Measurements from ENCODE around the gene PRR14L. TPM values are rescaled to one million over a fixed set of nuclear protein-coding genes. Genes with fewer than 3 reads are reported as not detected.
"Not testable (repeated sequence)": the region's sequence is repeated elsewhere in the genome, so short reads cannot be mapped to it uniquely, and the experiment has no call there.

The PRR14L gene
- total RNA-seq, 1 donor from 2014 or later = 15.3 TPM

DNA sequence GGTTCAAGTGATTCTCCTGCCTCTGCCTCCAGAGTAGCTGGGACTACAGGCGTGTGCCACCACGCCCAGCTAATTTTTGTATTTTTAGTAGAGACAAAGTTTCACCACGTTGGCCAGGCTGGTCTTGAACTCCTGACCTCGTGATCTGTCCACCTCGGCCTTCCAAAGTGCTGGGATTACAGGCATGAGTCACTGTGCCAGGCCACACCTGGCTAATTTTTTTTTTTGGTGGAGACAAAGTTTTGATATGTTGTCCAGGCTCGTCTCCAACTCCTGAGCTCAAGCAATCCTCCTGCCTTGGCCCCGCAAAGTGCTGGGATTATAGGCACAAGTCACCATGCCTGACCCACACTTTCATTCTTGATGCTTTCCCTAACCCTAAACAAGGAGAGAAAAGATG is 9.6 kb downstream of the PRR14L start:
- not testable (repeated sequence) for DNase-seq (ENCODE audit: low read depth in 2 of 2)

DNA sequence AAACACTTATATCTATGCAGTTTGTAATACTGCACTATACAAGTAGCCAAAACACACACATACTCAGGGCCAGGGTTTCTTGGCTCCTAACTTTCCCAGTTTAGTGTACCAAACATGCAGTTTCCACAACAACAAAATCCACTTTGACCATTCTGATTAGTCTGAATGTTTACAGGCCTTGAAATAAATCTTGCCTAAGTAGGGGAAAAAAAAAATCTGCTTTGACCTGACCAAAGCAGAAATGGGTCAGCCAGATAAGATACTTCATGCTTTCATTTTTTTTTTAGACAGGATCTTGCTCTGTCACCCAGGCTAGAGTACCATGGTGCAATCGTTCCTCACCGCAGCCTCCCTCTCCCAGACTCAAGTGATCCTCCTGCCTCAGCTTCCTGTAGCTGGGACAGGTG is 10.1 kb downstream of the PRR14L start:
- DNase-seq (ENCODE audit: low read depth in 2 of 2) = no peak

DNA sequence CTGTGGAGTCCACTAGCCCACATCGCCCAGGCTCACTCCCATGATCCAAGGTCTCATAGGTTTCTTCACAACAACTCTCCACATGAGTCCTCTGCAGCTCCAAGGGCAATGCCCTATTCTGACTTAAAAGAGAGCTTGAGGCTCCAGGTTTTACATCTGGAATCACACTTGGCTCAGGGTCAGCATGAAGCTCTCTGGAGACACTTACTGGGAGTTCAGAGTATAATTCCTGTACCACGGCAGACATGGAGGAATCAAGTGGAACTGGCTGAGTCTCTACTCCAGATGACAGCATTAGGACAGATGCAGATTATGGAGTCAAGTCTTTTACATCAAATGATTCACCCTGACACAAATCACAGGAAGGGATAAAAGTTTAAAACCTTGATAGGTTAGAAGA is 11.4 kb downstream of the PRR14L start:
- DNase-seq (ENCODE audit: low read depth in 2 of 2) = no peak

DNA sequence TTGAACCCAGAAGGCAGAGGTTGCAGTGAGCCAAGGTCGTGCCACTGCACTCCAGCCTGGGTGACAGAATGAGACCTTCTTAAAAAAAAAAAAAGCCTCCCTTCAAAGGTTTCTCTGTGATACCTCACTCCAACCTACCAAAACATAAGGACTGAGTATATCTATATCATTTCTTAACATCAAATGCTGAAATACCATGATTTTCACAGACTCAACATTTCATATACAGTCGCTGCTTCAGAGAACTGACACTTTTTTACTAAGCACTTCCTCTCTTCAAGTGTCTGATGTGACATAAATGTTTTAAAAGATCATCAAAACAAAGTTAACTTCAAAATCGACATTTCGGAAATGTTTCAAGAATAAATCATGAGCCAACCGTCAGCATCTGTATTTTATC is 12.0 kb downstream of the PRR14L start:
- no peak for DNase-seq (ENCODE audit: low read depth in 2 of 2)

DNA sequence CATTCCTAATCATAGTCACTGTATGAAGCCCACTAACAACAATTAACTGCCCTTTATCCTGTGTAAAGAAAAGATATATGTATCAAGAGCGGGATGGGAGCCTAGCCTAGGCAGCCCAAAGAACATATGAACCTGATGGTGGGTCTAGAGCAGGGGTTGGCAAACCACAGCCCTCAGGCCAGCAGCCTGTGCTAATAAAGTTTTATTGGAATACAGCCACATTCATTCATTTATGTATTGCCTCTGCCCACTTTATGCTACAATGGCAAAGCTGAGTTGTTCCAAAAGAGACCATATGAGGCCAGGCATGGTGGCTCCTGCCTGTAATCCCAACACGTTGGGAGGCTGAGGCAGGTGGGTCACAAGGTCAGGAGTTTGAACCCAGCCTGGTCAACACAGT is 13.5 kb downstream of the PRR14L start:
- no peak for DNase-seq (ENCODE audit: low read depth in 2 of 2)

DNA sequence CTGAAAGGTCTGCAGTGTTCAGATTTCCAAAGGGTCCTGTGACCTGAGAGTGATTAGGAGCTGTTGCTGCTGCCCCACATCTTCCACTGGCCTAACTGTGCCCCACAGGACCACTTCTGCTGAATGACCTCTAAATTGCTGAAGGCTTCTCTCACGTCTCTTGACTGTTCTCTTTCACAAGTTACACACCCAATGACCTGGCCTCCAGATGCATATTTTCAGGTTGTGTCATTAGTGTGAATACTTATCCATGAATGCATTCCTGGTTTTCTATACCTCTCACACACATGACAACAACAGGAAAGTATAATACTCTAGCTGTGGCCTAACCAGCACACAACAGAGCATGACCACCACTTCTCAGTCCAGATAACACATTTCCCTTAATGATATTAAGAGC is 15.4 kb downstream of the PRR14L start:
- DNase-seq (ENCODE audit: low read depth in 2 of 2) = no peak

DNA sequence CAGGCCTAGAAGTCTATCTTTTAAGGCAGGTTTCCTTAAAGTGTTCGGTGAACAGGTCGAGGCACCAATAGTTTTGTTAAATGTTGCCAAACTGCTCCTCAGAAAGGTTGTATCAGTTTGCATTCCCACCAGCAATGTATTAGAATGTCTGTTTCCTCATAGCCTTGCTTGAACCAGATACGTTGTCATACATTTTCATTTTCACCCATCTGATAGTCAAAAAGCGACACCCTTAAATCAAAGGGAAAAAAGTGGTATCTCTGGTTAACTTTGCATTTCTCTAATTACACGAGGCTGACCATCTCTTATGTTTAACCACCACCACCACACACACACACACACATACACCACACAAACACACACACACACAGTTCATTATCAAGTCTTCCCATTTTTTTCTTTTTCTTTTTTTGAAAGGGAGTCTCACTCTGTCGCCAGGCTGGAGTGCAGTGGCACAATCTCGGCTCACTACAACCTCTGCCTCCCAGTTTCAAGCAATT is 16.3 kb downstream of the PRR14L start:
- no peak for DNase-seq (ENCODE audit: low read depth in 2 of 2)

DNA sequence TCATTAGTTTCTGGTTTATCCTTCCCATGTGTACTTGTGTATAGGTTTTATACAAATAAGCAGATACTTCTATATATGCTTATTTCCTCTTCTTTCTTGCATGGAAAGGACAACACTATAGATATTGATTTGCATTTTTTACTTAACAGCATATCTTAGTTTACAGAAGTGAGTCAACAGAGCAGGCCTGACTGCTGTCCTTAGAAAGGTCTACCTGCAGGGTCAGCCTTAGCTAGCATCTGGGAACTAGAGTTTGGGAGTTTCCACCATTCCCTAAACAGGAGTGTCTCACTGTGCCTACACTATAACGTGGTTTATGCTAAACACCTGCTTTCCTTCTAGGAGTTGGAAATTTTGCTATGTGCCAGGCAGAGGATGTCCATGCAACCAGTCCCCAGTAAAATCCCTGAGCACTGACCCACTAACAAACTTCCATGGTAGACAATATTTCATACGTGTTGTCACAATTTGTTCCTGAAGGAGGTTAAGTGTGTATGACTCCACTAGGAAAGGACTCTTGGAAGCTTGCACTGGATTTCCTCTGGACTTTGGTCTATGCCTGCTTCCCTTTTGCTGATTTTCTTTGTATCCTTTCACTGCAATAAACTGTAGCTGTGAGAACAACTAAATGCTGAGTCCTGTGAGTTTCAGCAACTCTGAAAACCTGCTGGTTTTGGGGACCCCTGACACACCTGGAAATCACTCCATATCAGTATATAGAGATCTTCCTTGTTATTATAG is 17.7 kb downstream of the PRR14L start:
- no peak for DNase-seq (ENCODE audit: low read depth in 2 of 2)

DNA sequence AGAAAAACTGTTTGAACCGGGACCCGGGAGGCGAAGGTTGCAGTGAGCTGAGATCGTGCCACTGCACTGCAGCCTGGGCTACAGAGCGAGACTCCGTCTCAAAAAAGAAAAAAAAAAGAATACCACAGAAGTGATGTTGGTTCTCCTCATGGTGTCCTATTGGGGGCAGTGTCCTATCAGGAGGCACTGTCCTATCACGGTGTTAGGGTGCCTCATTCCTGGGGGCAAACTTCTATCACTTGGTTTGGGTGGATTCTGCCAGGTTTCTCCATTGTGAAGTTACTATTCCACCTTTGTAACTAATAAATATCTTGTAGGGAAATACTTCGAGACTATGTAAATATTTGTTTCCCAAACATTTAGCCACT is 19.6 kb downstream of the PRR14L start:
- DNase-seq (ENCODE audit: low read depth in 2 of 2) = no peak

DNA sequence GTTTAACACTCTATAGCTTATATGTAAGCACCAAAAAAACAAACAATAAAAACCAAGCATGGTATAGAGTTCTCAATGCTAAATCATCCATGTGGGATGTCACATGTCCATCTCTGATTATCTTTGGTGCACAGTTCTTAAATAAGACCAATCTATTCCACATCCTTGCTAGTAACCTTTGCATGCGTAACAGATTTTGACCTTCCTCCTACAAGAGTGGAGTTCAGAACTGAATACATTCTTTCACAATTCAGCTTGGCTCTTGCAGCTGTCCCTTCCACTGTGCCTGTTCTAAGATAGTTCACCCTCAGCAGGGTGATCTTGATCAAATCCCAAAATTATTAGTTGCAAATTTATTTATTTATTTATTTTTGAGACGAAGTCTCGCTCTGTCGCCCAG is 21.1 kb downstream of the PRR14L start:
- no peak for DNase-seq (ENCODE audit: low read depth in 2 of 2)

DNA sequence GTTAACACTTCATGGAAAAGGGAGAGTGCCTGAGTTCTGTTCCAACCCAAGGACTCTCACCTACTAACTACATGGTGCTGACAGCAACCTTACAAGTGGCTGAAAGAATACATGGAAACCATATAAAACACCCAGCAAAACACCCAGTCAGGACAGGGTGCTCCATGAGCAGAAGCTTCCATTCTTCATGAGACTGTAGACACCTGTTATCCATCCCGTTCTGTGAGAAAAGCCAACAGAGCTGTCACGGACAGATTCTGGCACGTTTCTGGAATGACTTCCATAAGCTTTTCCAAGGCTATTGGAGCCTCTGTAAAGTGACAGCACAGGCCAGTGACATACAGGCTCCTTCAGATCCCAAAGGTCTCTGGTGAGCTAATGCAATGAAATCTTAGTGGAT is 23.2 kb downstream of the PRR14L start:
- no peak for DNase-seq (ENCODE audit: low read depth in 2 of 2)

DNA sequence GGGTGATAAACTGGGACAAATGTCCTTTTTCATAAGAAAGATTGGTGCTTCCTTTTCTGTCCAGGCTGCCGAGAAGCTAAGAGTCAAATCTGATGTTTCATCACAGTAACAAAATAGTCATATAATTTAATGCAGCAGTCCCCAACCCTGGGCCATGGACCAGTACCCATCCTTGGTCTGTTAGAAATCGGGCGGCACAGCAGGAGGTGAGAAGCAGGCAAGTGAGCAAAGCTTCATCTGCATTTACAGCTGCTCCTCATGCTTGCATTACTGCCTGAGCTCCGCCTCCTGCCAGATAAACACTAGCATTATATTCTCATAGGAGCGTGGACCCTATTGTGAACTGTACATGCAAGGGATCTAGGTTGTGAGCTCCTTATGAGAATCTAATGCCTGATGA is 26.2 kb downstream of the PRR14L start:
- no peak for DNase-seq (ENCODE audit: low read depth in 2 of 2)

DNA sequence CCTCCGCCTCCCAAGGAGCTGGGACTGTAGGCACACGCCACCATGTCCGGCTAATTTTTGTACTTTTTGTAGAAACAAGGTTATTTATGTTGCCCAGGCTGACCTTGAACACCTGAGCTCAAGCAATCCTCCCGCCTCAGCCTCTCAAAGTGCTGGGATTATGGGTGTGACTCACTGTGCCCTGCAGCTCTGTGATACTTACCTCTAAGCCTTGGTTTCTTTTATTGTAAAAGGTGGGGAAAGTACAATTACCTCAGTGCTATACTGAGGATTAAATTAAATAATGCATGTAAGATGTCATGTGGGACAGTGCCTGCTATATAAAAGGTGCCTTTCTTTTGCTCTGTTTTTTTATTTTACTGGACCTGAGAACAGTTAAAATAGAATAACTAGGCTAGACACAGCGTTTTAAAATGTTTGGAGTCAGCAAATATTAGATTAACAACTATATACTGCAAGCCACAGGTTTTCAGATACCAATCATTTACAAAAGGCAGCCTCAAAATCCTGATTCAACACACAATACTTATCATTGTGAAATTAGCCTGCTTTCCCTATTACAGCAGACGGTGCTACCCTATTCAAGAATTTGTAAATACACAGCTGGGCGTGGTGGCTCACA is 30.0 kb downstream of the PRR14L start:
- no peak for DNase-seq (ENCODE audit: low read depth in 2 of 2)

DNA sequence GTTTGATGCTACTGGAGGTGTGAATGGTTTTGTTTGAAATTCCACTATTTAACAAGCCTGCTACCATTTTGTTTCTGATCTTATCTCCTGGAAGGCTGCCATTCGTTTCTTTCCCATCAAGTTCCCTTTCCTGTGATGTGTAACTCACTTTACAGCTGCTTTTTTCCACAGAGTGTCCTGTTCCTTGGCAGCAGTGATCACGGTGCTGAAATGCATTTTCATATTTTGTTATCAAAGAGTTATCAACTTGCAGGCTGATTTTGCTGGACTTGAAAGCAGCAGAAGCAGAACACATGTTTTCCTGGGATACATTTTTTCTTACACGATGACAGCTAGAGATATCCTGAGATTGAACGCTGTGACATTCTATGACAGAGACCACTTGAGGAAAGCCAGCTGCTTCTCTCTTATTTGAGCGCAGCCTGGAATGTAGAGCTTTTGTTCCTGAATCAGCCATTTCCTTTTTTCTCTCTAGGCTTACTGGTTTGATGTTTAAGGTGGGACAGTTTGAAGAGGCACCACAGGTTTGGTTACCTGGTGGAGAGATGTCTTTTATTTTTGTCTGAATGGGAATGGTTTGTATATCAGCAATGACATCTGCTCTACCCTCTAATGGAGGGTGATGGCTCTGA is 34.7 kb downstream of the PRR14L start:
- DNase-seq (ENCODE audit: low read depth in 2 of 2) = peak; percentile 83

DNA sequence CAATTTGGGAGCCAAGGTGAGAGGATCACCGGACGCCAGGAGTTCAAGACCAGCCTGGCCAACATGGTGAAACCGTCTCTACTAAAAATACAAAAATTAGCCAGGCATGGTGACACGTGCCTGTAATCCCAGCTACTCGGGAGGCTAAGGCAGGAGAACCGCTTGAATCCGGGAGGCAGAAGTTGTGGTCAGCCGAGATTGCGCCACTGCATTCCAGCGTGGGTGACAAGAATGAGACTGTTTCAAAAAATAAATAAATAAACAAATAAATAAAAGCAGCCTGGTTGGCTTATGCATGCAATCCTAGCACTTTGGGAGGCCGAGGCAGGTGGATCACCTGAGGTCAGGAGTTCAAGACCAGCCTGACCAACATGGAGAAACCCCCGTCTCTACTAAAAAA is 38.7 kb downstream of the PRR14L start:
- DNase-seq (ENCODE audit: low read depth in 2 of 2) = not testable (repeated sequence)

DNA sequence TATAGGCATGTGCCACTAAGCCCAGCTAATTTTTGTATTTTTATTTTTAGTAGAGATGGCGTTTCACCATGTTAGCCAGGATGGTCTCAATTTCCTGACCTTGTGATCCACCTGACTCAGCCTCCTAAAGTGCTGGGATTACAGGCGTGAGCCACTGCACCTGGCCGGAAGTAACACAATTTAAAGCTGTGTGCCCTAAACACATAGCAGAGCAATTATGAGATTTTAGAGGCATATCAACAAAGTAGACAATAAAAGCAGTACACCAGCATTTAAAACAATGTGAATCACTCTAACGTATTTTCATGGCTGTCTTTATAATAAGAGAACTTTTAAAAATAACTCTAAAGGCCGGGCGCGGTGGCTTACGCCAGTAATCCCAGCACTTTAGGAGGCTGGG is 42.4 kb downstream of the PRR14L start:
- DNase-seq (ENCODE audit: low read depth in 2 of 2) = peak in 1 of 2 donors; percentile 19

DNA sequence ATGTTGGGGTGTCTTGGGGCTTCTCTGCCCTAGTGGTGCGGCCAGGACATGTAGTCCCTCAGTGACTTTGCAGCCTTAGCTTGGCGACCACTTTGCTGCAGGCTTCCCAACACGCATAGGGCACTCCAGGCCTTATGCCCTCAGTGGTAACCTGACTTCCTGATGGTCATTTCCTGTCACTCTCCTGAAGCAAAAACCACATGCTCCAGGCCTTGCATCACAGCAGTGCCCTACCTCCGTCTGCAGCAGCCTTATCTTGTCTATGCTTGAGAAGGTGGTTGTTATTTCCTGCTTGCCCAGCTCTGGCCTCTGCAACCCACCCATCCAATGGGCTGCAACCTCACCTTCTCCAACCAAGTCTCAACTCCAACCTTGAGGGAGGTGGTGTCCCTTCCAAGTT is 54.5 kb downstream of the PRR14L start:
- peak in 1 of 2 donors; percentile 2 for DNase-seq (ENCODE audit: low read depth in 2 of 2)

DNA sequence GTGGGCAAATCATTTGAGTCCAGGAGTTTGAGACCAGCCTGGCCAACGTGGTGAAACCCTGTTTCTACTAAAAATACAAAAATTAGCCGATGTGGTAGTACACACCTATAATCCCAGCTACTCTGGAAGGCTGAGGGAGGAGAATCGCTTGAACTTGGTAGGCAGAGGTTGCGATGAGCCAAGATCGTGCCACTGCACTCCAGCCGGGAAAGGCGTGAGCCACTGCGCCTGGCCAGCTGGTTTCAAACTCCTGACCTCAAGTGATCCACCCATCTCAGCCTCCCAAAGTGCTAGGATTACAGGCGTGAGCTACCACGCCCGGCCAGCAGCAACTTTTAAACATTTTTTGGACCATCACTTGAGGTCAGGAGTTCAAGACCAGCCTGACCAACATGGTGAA is 55.9 kb downstream of the PRR14L start:
- not testable (repeated sequence) for DNase-seq (ENCODE audit: low read depth in 2 of 2)

DNA sequence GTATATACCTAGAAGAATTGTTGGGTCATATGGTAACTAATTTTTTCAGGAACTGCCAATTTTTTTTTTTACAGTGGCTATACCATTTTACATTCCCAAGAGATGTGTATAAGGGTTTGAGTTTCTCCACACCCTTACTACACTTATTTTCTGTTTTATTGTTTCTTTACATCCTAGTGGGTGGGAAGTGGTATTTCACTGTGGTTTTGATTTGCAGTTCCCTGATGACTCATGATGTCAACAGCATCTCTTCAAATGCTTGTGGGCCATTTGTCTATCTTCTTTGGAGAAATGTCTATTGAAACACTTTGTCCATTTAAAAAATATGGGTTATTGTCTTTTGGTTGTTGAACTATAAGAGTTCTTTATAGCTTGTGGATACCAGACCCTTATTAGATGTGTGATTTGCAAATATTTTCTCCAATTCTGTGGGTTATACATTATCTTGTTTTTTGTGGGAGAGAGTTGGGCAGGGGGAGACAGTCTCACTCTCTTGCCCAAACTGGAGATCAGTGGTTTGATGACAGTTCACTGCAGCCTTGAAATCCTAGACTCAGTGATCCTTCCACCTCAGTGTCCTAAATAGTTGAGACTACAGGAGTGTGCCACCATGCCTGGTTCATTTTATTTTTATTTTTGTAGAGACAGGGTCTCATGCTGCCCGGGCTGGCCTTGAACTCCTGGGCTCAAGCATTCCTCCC is 57.6 kb downstream of the PRR14L start:
- DNase-seq (ENCODE audit: low read depth in 2 of 2) = no peak

DNA sequence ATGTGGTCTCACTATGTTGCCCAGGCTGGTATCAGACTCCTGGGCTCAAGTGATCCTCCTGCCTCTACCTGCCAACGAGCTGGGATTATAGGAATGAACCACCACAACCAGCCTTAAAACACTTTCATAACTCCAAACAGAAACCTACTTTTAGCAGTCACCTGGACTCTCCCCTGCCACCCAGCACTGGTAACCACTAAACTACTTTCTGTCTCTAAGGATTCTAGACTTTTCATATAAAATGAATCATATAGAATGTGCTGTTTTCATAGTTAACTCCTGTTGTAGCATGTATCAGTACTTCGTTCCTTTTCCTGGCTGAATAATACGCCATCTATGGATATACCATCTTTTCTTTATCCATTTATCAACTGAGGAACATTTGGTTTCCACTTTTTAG is 58.5 kb downstream of the PRR14L start:
- no peak for DNase-seq (ENCODE audit: low read depth in 2 of 2)

DNA sequence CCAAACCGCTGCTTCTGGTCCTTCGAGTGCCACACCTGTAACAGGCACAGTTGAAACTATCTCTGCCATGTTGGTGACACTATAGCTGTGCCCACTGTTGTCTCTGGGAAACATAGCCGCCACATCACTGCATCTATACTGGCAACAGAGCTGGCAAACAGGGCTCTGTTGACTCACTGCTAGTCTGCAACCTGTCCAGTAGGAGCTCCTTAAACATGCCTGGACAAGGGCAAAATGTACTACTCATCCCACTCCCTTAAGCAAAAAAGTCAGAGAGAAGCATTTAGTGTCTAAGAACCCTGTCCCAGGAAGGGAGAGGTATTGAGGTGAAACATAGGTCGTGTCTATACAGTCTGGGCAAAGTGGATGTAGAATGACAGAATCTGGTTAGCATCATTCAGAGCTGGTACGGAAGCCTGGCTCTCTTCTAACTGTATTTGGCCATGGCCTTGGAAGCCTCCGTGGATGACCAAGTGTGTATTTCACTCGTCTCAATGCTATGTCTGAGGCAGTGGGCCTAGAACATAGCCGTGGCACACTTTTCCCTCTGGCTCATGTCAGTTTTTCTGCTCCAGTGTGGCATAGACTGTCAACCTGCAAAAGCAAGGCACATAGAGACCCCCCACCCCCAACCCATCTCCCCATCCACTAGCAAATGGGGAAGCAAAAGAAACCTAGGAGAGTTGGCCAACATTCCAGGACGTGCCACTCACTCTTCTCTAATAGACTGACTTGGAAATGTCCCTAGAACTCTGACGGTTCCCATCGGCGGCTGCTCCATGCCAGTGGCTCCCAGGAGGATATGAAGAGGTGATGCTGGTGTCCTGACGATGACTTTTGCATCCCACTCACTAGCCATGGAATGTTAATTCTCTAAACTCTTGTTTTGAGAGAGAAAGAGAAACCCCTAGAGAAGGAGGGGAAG is 66.5 kb downstream of the PRR14L start:
- DNase-seq (ENCODE audit: low read depth in 2 of 2) = no peak

Data from dermis microvascular lymphatic vessel endothelial cell (primary cell).